GM12865 (cell line): ENCODE results near the gene MAGI3.

Experiments used
- DNase-seq: peaks from one replicate; pipeline ENCODE4 v3.0.0; 2010; ENCODE audit warnings: low read depth
- H3K4me3 ChIP-seq: 2 replicates; pipeline ENCODE4 v1.5.1; 2011; ENCODE audit warnings: mild to moderate bottlenecking, low read depth, low read length, control low read depth
- CTCF ChIP-seq: IDR thresholded peaks from 2 replicates; pipeline ENCODE4 v1.5.1; 2011; ENCODE audit warnings: low read length, control low read depth, low read depth, inconsistent platforms; ENCODE audit not compliant: insufficient read depth; ENCODE audit errors: missing control alignments

The MAGI3 gene

GRCh38 chr1:113648478-113648877 lies 258.2 kb downstream of the MAGI3 start:
- TF ChIP-seq CTCF, result no peak
- no peak overlapping the region for H3K4me3 ChIP-seq

GRCh38 chr1:113652771-113653170 lies 262.5 kb downstream of the MAGI3 start:
- no peak for TF ChIP-seq CTCF
- H3K4me3 ChIP-seq, result no peak overlapping the region
- DNase-seq, result no peak

More at GRCh38 chr1:113648478-113648877, 258.2 kb downstream of the MAGI3 start:
- DNase-seq, result no peak

- no peak for TF ChIP-seq CTCF
- H3K4me3 ChIP-seq, result no peak overlapping the region
- DNase-seq, result no peak
Measured at GRCh38 chr1:113653741-113654140, 263.4 kb downstream of the MAGI3 start.

- TF ChIP-seq CTCF, result no peak
- H3K4me3 ChIP-seq, result no peak overlapping the region
- DNase-seq, result no peak
Measured at GRCh38 chr1:113654883-113655282, 264.6 kb downstream of the MAGI3 start.

GRCh38 chr1:113657126-113657525 lies 266.8 kb downstream of the MAGI3 start:
- H3K4me3 ChIP-seq, result no peak overlapping the region
- no peak for TF ChIP-seq CTCF
- DNase-seq, result peak; percentile 20

- H3K4me3 ChIP-seq, result no peak overlapping the region
- no peak for TF ChIP-seq CTCF
- peak; percentile 13 for DNase-seq
Measured at GRCh38 chr1:113657556-113658063, 267.3 kb downstream of the MAGI3 start.

GRCh38 chr1:113659035-113659434 lies 268.7 kb downstream of the MAGI3 start:
- DNase-seq, result no peak
- no peak for TF ChIP-seq CTCF
- H3K4me3 ChIP-seq, result no peak overlapping the region
